Left lung (tissue), 10 donors: ENCODE results near the gene TTC39C. TPM values are rescaled to one million over a fixed set of nuclear protein-coding genes. Genes with fewer than 3 reads are reported as not detected.
"Not testable (repeated sequence)": the region's sequence is repeated elsewhere in the genome, so short reads cannot be mapped to it uniquely, and the experiment has no call there.

Experiments
- ATAC-seq: fragments of 200-7000 bp; cut with Tn5 transposase; one replicate; pipeline ENCODE4 v1.9.1; 2020; ENCODE audit warnings: moderate library complexity
- DNase-seq, 4 donors: peaks; one replicate each; pipeline ENCODE4 v3.0.0-alpha.2; 2013 to 2020
- H3K27ac ChIP-seq, 2 donors: fragments of 200-600 bp; sonication (generic) in 1 of 2; one replicate each; pipeline versions ENCODE4 v1.5.0 to v1.8.0; 2020 to 2021
- H3K27me3 ChIP-seq, 2 donors: fragments of 200-600 bp; sonication (generic) in 1 of 2; one replicate each; pipeline versions ENCODE4 v1.5.0 to v1.8.0; 2020 to 2021
- H3K36me3 ChIP-seq, 2 donors: fragments of 200-600 bp; sonication (generic) in 1 of 2; one replicate each; pipeline versions ENCODE4 v1.5.0 to v1.8.0; 2020 to 2021
- H3K4me1 ChIP-seq, 2 donors: fragments of 200-600 bp; one replicate each; pipeline ENCODE4 v1.8.0; 2021
- H3K4me3 ChIP-seq, 2 donors: fragments of 200-600 bp; sonication (generic) in 1 of 2; one replicate each; pipeline versions ENCODE4 v1.5.0 to v1.8.0; 2020 to 2021; ENCODE audit warnings: mild to moderate bottlenecking in 1 of 2
- H3K9me3 ChIP-seq, 2 donors: fragments of 200-600 bp; sonication (generic) in 1 of 2; one replicate each; pipeline versions ENCODE4 v1.5.0 to v1.8.0; 2020 to 2021
- intact Hi-C, 2 donors: fragments of 100-400 bp; cut with DNase I; formaldehyde crosslinking; loops; one replicate each; pipeline versions ENCODE4 v1.11.2 to v1.14.2; 2022
- polyA plus RNA-seq, 6 donors: library from polyadenylated mRNA; unstranded; fragments of 120-200 nt; gene quantifications; one replicate each; pipeline ENCODE4 v1.2.1, GENCODE V29; 2013; ENCODE audit not compliant: insufficient read length in 6 of 6
- total RNA-seq, 2 donors: library from RNA; stranded (reverse); fragmentation: NEBNext Ultra II Directional; extraction: Animal tissue kit (Norgen Biotek cat#: 25700); gene quantifications; one replicate each; pipeline ENCODE4 v1.2.1, GENCODE V29; 2021
- TF ChIP-seq, protein P1 (sequence below), 2 donors: fragments of 200-600 bp; sonication (generic) in 1 of 2; IDR thresholded peaks; one replicate each; pipeline versions ENCODE4 v1.5.0 to v1.8.0; 2021; ENCODE audit warnings: antibody characterized with exemption in 2 of 2
- donor health status: DM: no; HTN: yes; CAD: no.
- donor health status: DM: no; HTN: no; CAD: no.

The TTC39C gene
- total and polyA plus RNA-seq, 8 donors, result 12.0 to 19.3 (median 15.1) TPM

DNA sequence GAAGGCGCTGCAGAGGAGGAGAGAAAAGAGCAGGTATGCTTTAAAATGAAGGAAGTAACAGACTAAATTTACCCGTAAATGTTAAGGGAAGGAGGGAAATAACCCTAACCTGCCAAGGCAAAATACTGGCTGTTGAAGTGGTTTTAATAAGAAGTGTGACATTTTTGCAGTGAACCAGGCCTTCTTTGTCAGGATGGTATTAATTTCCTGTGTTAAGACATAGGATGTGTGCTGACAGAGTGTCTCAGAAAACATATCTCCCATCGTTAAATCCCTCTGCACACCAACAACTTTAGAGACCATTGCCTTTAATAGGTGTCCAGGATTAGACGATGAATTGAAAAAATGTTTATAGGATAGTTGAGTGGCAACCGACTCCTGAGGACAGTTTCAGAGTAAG lies 9.9 kb downstream of the TTC39C start:
- no peak for ATAC-seq
- Histone ChIP-seq H3K36me3 (no peaks in the 10 kb centered on the region), H3K27me3 (no peaks in the 10 kb centered on the region), H3K27ac (no peak overlapping the region), H3K4me1 (peaks cover 7 to 65% of the 10 kb centered on the region in 2 donors), H3K9me3 (no peaks in the 10 kb centered on the region), H3K4me3 (no peak overlapping the region)
- TF ChIP-seq, protein P1, sequence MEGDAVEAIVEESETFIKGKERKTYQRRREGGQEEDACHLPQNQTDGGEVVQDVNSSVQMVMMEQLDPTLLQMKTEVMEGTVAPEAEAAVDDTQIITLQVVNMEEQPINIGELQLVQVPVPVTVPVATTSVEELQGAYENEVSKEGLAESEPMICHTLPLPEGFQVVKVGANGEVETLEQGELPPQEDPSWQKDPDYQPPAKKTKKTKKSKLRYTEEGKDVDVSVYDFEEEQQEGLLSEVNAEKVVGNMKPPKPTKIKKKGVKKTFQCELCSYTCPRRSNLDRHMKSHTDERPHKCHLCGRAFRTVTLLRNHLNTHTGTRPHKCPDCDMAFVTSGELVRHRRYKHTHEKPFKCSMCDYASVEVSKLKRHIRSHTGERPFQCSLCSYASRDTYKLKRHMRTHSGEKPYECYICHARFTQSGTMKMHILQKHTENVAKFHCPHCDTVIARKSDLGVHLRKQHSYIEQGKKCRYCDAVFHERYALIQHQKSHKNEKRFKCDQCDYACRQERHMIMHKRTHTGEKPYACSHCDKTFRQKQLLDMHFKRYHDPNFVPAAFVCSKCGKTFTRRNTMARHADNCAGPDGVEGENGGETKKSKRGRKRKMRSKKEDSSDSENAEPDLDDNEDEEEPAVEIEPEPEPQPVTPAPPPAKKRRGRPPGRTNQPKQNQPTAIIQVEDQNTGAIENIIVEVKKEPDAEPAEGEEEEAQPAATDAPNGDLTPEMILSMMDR (IDR thresholded peaks at IDR 0.05), result no peak
- DNase-seq, result no peak
- intact Hi-C loops, result no loop called here

DNA sequence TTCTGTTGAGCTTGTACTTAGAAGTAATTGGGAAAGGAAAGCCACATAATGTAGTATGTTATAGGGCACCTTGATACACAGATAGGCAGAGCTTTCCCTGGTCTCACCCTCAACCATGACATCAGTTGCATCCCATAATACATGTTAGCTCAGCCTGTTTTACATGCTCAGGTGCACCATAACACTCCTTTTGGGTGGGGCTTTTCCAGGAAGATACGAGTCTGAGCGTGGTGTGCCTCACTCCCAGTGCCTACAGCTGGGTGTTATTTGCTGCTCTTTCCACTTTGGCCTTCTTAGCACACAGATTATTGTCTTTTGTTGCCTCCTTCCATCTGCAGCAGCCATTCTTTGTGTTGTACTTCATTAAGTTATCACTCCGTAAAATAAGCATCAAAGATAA lies 11.9 kb downstream of the TTC39C start:
- ATAC-seq (no peak), DNase-seq (no peak)
- Histone ChIP-seq H3K4me3 (no peak overlapping the region), H3K27me3 (no peaks in the 10 kb centered on the region), H3K36me3 (no peaks in the 10 kb centered on the region), H3K9me3 (no peaks in the 10 kb centered on the region), H3K4me1 (peaks cover 7 to 46% of the 10 kb centered on the region in 2 donors), H3K27ac (peak overlapping the region in 1 of 2 donors; percentile 28)
- TF ChIP-seq, protein P1 (IDR thresholded peaks at IDR 0.05), result no peak
- intact Hi-C loops, result no loop called here

DNA sequence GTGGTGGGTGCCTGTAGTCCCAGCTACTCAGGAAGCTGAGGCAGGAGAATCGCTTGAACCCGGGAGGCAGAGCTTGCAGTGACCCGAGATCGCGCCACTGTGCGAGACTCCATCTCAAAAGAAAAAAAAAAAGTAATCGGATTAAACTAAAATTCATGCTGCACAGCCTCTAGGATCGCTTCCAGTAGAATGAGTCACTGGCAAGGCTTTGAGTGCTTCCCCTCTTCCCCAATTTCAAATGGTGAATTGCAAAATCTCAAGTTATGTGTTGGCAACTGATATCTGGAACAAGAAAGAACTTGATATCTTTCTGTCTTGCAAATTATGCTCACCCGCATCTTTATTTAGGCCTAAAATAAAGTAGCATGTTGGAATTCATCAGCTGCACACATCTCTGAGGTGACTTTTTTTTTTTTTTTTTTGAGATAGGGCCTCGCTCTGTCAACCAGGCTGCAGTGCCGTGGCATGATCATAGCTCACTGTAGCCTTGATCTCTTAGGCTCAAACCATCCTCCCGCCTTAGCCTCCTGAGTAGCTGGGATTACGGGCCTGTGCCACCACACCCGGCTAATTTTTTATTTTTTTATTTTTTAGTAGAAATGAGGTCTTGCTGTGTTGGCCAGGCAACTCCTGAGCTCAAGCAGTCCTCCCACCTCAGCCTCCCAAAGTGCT lies 12.7 kb downstream of the TTC39C start:
- Histone ChIP-seq H3K36me3 (no peaks in the 10 kb centered on the region), H3K27me3 (no peaks in the 10 kb centered on the region), H3K9me3 (no peaks in the 10 kb centered on the region), H3K4me3 (no peak overlapping the region), H3K4me1 (peaks cover 7 to 41% of the 10 kb centered on the region in 2 donors), H3K27ac (peak overlapping the region; percentile 28 to 44)
- intact Hi-C loops, result no loop called here
- TF ChIP-seq, protein P1 (IDR thresholded peaks at IDR 0.05), result no peak
- ATAC-seq (peak; percentile 68), DNase-seq (peak in 3 of 4 donors; percentile 60 to 81 (median 73))

DNA sequence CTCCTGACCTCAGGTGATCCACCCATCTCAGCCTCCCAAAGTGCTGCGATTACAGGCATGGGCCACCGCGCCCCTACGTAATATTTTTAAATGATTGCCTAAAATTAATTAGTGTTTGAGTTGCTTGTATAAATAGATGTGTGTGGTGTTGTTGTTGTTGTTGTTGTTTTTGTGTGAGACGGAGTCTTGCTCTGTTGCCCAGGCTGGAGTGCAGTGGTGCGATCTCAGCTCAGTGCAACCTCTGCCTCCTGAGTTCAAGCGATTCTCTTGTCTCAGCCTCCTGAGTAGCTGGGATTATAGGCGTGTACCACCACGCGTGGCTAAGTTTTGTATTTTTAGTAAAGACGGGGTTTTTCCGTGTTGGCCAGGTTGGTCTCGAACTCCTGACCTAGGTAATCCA lies 14.4 kb downstream of the TTC39C start:
- H3K27me3 ChIP-seq, ATAC-seq, DNase-seq, H3K4me3 ChIP-seq, H3K27ac ChIP-seq, H3K9me3 ChIP-seq, H3K36me3 ChIP-seq, intact Hi-C loops: not testable (repeated sequence)
- peaks cover 7 to 33% of the 10 kb centered on the region in 2 donors for H3K4me1 ChIP-seq

DNA sequence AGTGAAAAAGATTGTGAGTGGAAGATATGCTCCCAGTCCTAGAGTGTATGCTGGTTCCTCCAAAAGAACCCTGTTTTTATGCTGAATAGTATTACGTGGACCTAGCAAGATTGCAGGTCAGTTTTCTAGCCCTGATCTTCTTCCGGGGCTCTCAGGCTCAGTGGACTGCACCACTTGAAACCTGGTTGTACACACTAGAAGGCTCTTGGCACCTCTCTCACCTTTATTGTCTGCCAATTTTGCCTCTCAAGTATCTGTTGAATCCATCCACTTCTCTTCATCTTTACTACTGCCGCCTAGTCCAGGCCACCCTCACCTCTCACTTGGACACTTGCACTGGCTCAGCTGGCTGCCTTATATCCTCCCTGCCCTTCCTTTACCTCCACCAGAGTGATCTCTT lies 16.8 kb downstream of the TTC39C start:
- Histone ChIP-seq H3K4me3 (no peak overlapping the region), H3K36me3 (no peaks in the 10 kb centered on the region), H3K4me1 (peaks cover 7 to 28% of the 10 kb centered on the region in 2 donors), H3K9me3 (no peaks in the 10 kb centered on the region), H3K27ac (no peak overlapping the region), H3K27me3 (no peaks in the 10 kb centered on the region)
- no peak for DNase-seq
- peak; percentile 89 for ATAC-seq
- intact Hi-C loops, result no loop called here
- TF ChIP-seq, protein P1 (IDR thresholded peaks at IDR 0.05), result no peak

DNA sequence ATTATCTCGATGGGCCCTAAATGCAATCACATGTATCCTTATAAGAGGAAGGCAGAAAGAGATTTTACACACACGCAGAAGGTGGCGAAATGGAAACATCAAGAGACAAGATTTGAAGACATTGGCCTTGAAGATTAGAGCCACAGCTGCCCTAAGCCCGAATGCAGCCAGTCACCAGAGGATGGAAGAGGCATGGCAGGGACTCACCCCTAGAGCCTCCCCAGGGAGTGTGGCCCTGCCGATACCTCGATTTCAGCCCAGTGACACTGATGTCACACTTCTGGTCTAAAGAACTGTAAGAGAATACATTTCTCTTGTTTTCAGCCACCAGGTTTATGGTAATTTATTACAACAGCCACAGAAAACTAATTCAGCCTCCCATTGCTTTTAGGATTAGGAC lies 17.4 kb downstream of the TTC39C start:
- ATAC-seq (no peak), DNase-seq (no peak)
- no peak overlapping the region for H3K4me3 ChIP-seq
- no peaks in the 10 kb centered on the region for H3K9me3 ChIP-seq
- TF ChIP-seq, protein P1 (IDR thresholded peaks at IDR 0.05), result no peak
- no peaks in the 10 kb centered on the region for H3K27me3 ChIP-seq
- H3K36me3 ChIP-seq, result no peaks in the 10 kb centered on the region
- intact Hi-C loops, result no loop called here
- H3K27ac ChIP-seq, result no peak overlapping the region
- H3K4me1 ChIP-seq, result peaks cover 7 to 22% of the 10 kb centered on the region in 2 donors
